PC-9 (cell line): Measurements from ENCODE around the gene HIKESHI. TPM values are rescaled to one million over a fixed set of nuclear protein-coding genes. Genes with fewer than 3 reads are reported as not detected.

ENCODE experiments used
- BruUV-seq: library from RNA; stranded (reverse); fragments of 400-500 nt; replicated peaks from 2 replicates; lab custom pipeline; 2021; lab: Mats Ljungman, UMichigan
- CTCF ChIA-PET: fragments of 300-600 bp; sonication (Branson Sonifier 250); formaldehyde crosslinking; loops from one replicate; lab custom pipeline; 2022; ENCODE audit warnings: antibody characterized with exemption; lab: Charles Lee
- POLR2A ChIA-PET: fragments of 300-600 bp; sonication (Branson Sonifier 250); formaldehyde crosslinking; loops from one replicate; lab custom pipeline; 2022; ENCODE audit warnings: antibody characterized with exemption; ENCODE audit not compliant: unreplicated experiment; lab: Charles Lee
- DNase-seq, 2 experiments: peaks; one replicate each; pipeline versions ENCODE4 v3.0.0 to v3.0.0-alpha.2; 2015 to 2022; ENCODE audit warnings: mixed read lengths in 1 of 2
- H2AFZ ChIP-seq: fragments of 200-600 bp; sonication (generic); 2 replicates; pipeline ENCODE4 v1.8.1; 2017; ENCODE audit warnings: antibody characterized with exemption
- H3F3A ChIP-seq: fragments of 200-600 bp; sonication (generic); 2 replicates; pipeline ENCODE4 v1.8.1; 2017; ENCODE audit warnings: antibody characterized with exemption, mild to moderate bottlenecking, low read depth; ENCODE audit not compliant: insufficient read depth
- H3K27ac ChIP-seq: fragments of 200-600 bp; sonication (generic); 2 replicates; pipeline ENCODE4 v1.6.1; 2016; ENCODE audit warnings: mixed run types
- H3K27me3 ChIP-seq: fragments of 200-600 bp; sonication (generic); 2 replicates; pipeline ENCODE4 v1.6.1; 2016; ENCODE audit warnings: low read depth, mixed run types; ENCODE audit not compliant: insufficient read depth
- H3K36me3 ChIP-seq: fragments of 200-600 bp; sonication (generic); 2 replicates; pipeline ENCODE4 v1.6.1; 2016; ENCODE audit warnings: low read depth, mixed run types
- H3K4me1 ChIP-seq: fragments of 200-600 bp; sonication (generic); replicated peaks from 2 replicates; pipeline ENCODE4 v1.6.1; 2016; ENCODE audit warnings: mixed run types; ENCODE audit not compliant: insufficient read depth
- H3K4me2 ChIP-seq: fragments of 200-600 bp; sonication (generic); 2 replicates; pipeline ENCODE4 v1.6.1; 2017; ENCODE audit warnings: mixed run types
- H3K4me3 ChIP-seq: fragments of 200-600 bp; sonication (generic); 2 replicates; pipeline ENCODE4 v1.6.1; 2016; ENCODE audit warnings: mixed run types
- H3K79me2 ChIP-seq: fragments of 200-600 bp; sonication (generic); 2 replicates; pipeline ENCODE4 v1.6.1; 2017; ENCODE audit warnings: low read depth, mixed run types
- H3K9me2 ChIP-seq: fragments of 200-600 bp; sonication (generic); 2 replicates; pipeline ENCODE4 v1.8.1; 2017; ENCODE audit warnings: mild to moderate bottlenecking; ENCODE audit not compliant: insufficient read depth
- H3K9me3 ChIP-seq: fragments of 200-600 bp; sonication (generic); 2 replicates; pipeline ENCODE4 v1.8.1; 2016; ENCODE audit warnings: low read depth; ENCODE audit not compliant: insufficient read depth
- H4K20me1 ChIP-seq: fragments of 200-600 bp; sonication (generic); 2 replicates; pipeline ENCODE4 v1.8.1; 2017; ENCODE audit not compliant: insufficient read depth
- CTCF ChIP-seq: fragments of 200-600 bp; sonication (generic); conservative IDR thresholded peaks from 2 replicates; pipeline ENCODE4 v1.6.1; 2017; ENCODE audit warnings: mixed run types, antibody characterized with exemption, mild to moderate bottlenecking, moderate library complexity
- EZH2 ChIP-seq: fragments of 200-600 bp; sonication (generic); IDR thresholded peaks from 2 replicates; pipeline ENCODE4 v1.8.0; 2017; ENCODE audit warnings: antibody characterized with exemption, low read depth
- intact Hi-C: fragments of 100-400 bp; cut with micrococcal nuclease; formaldehyde crosslinking; loops from one replicate; pipeline ENCODE4 v1.10.0; 2022; ENCODE audit not compliant: unreplicated experiment
- total RNA-seq: library from RNA; stranded (reverse); gene quantifications from 2 replicates; pipeline ENCODE4 v1.2.3, GENCODE V29; 2021

Gene HIKESHI
- total RNA-seq, 1 experiment from 2014 or later: 42.0 TPM

DNA sequence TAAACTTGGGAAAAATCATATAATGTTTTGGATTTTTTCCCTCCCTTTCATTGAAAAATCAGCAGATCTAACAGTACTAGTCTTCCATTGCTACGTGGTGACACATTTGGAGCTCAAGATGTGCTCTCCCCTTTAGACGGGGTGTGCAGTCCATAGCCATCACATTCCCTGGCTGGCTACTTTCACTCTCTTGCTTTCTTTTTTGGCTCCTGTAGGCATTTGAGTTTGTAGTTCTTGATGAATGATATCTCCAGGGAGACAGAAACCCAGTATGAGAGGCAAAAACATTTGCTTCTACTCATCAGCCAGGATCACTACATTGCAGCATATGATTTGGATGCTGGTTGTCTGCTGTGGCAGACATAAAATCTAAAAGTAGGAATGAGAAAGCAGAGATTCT, 84.7 kb downstream of the HIKESHI start:
- CTCF ChIA-PET: no interaction called here
- H3K4me2 ChIP-seq: no peak overlapping the region
- H3K4me3 ChIP-seq: no peak overlapping the region
- H3F3A ChIP-seq: no peaks in the 10 kb centered on the region
- no peaks in the 10 kb centered on the region for H3K79me2 ChIP-seq
- H3K27me3 ChIP-seq: no peaks in the 10 kb centered on the region
- intact Hi-C loops: no loop called here
- POLR2A ChIA-PET: no interaction called here
- H4K20me1 ChIP-seq: no peaks in the 10 kb centered on the region; the same call in 1 of the 2 replicates
- TF ChIP-seq CTCF: no peak
- no peak for TF ChIP-seq EZH2
- H3K27ac ChIP-seq: no peak overlapping the region
- no peaks in the 10 kb centered on the region for H3K4me1 ChIP-seq
- no peak for DNase-seq
- H2AFZ ChIP-seq: no peak overlapping the region
- H3K9me3 ChIP-seq: no peaks in the 10 kb centered on the region
- no TSS peak for BruUV-seq
- peaks cover 7% of the 10 kb centered on the region; the same call in 1 of the 2 replicates for H3K9me2 ChIP-seq
- H3K36me3 ChIP-seq: no peaks in the 10 kb centered on the region

DNA sequence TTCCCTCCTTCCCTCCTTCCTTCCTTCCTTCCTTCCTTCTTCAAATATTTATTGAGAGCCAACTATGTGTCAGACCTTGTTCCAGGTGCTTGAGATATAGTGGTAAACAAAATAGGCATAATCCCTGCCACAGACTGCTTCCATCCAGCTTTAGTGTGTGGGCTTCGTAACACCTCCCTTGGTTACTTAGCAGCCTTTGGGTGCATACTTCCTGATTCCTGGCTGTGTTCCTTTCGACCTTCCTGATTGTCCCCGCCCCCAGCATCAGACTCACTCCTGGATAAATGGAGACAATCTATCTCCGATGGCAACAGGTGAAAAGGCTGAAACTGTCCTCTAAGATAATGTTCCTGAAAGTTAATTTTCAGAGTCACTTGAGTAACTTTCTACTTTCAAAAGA, 86.2 kb downstream of the HIKESHI start:
- Histone ChIP-seq H3K4me3 (no peak overlapping the region), H3F3A (no peaks in the 10 kb centered on the region), H3K4me1 (no peaks in the 10 kb centered on the region), H3K36me3 (no peaks in the 10 kb centered on the region), H2AFZ (no peak overlapping the region), H3K79me2 (no peaks in the 10 kb centered on the region), H3K4me2 (no peak overlapping the region), H3K9me3 (no peaks in the 10 kb centered on the region), H3K27ac (no peak overlapping the region), H4K20me1 (no peaks in the 10 kb centered on the region; the same call in 1 of the 2 replicates), H3K27me3 (no peaks in the 10 kb centered on the region), H3K9me2 (peaks cover 1% of the 10 kb centered on the region; the same call in 1 of the 2 replicates)
- ChIA-PET POLR2A (interaction anchor here (0.6 kb wide), 1 partner anchor 13 kb away, joined by 3 read pairs; the partner anchor contains the start of gene CCDC81), CTCF (no interaction called here)
- intact Hi-C loops: no loop called here
- BruUV-seq: no TSS peak
- no peak for DNase-seq
- TF ChIP-seq CTCF (no peak), EZH2 (no peak)

DNA sequence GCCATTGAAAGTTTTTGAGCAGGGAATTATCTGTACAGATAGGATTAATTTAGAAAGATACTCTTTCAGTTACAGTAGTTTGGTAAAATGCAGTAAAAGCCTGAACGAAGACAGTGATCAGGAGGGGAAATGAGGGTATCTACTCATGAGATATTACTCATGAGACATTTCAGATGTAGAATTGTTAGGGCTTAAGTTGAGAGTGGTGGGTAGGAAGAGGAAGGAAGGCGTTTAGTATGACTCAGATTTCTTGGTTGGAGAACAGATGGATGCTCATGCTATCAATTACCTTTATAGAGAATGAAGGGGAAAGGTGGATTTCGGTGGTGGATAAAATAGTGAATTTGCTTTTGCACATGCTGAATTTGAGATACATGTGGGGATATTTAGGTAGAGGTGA, 88.4 kb downstream of the HIKESHI start:
- ChIA-PET CTCF (no interaction called here), POLR2A (no interaction called here)
- DNase-seq: no peak
- intact Hi-C loops: no loop called here
- Histone ChIP-seq H3K9me3 (no peaks in the 10 kb centered on the region), H4K20me1 (no peaks in the 10 kb centered on the region; the same call in 1 of the 2 replicates), H3K27me3 (no peaks in the 10 kb centered on the region), H3K36me3 (no peaks in the 10 kb centered on the region), H3K4me2 (no peak overlapping the region), H2AFZ (no peak overlapping the region), H3K79me2 (no peaks in the 10 kb centered on the region), H3K4me1 (no peaks in the 10 kb centered on the region), H3K27ac (no peak overlapping the region), H3F3A (no peaks in the 10 kb centered on the region), H3K9me2 (no peaks in the 10 kb centered on the region), H3K4me3 (no peak overlapping the region)
- TF ChIP-seq CTCF (no peak), EZH2 (no peak)
- no TSS peak for BruUV-seq
